NCI-H2107 treated with DMSO at 0.1 percent for 48 hours (cell line): ENCODE measurements around the gene STK17B.

Experiments used
- DNase-seq: peaks from one replicate; lab custom pipeline; 2025; ENCODE audit not compliant: unreplicated experiment; lab: John Stamatoyannopoulos, UW

STK17B gene

DNA sequence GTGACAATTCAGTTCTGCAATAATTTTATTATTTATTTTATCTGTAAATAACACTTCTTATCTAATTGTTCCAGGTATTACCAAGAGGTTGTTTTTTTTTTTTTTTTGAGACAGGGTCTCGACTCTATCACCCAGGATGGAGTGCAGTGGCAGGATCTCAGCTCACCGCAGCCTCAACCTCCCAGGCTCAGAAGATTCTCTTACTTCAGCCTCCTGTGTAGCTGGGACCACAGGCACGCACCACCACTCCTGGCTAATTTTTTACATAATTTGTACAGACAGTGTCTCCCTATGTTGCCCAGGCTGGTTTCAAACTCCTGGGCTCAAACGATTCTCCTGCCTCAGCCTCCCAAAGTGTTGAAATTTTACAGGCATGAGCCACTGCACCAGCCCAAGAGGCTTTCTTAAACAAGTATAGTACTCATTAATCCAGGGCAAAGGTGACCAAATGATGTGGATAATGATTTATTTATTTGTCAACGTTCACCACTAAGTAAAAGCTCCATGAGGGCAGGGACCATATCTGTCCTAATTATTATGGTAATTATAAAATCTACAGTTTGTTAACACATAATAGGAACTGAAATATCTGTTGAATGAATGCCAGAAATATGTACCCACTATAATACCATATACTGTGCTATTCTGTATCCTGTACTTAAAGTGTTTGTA, 12.0 kb downstream of the STK17B start:
- no peak for DNase-seq

GRCh38 chr2:196155575-196155974, 15.8 kb downstream of the STK17B start:
- DNase-seq, result no peak

- no peak for DNase-seq
Measured at GRCh38 chr2:196153480-196153879, 17.9 kb downstream of the STK17B start.

- no peak for DNase-seq
Measured at GRCh38 chr2:196149948-196150347, 21.4 kb downstream of the STK17B start.

GRCh38 chr2:196148736-196149135, 22.6 kb downstream of the STK17B start:
- no peak for DNase-seq

GRCh38 chr2:196145256-196145655, 26.1 kb downstream of the STK17B start:
- DNase-seq, result no peak

- no peak for DNase-seq
Measured at GRCh38 chr2:196144513-196145126, 26.8 kb downstream of the STK17B start.

- no peak for DNase-seq
Measured at GRCh38 chr2:196143730-196144131, 27.6 kb downstream of the STK17B start.

DNA sequence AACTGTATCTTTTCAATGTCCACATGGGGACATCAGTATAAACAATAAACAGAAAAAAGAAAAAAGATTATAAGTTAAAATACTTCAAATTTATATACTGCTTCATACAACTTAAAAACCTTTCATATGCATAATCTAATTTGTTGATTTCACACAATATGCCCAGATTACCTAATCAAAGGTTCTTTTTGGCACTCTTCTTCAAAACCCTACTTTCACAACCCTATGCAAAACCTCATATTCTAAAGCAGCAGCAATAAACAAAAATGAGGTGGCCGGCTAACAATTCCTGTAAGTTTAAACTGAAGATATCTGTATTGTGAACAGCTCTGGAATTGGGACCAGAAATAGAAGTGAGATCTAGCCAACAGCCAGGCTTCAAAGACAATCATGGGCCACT, 28.6 kb downstream of the STK17B start:
- no peak for DNase-seq

- no peak for DNase-seq
Measured at GRCh38 chr2:196140213-196140612, 31.2 kb downstream of the STK17B start.

GRCh38 chr2:196137271-196137670, 34.1 kb downstream of the STK17B start:
- no peak for DNase-seq

GRCh38 chr2:196136151-196136550, 35.2 kb downstream of the STK17B start:
- no peak for DNase-seq

DNA sequence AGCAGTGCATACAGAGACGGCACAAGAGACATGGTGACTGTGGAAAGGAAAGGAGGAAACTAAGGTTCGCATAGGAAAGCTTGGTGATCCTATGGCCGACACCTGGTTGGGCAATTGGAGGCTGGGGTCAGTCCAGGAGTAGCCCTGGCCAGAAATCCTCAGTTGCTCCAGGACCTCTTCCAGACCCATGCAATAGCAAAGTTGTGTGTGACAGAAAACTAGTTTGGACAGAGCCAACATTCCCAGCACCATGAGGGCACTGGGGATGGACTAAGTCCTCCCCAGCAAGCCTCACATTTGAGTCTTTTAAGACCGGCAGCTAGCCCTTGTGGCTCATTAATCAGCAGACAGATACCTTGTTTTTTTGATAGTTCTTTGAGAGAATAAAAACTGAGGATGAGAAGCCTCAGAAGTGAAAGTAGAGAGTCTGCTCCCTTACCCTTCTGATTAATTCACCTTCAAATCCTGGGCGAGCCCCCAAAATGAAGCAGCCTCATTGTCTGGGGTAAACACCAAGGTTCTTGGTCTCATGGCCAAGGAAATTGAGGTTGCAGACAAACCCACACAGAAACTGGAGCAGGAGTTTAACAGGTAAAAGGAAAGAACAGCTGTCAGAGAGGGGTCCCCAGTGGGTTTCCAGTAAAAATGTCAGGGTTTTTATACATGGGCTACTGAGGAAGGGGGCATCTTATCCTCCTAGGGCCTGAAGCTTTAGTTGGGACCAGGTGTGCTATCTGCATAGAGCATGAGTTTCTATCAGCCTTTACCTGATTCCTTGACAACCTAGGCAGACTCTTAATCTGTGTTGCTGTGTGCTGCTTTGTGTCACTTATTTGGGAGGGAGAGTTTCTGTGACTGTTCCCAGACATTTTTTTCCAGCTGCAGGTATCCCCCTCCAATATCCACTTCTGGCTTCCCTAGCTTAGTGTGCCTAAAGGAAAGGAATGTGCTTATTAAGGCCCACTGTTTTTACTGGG, 39.1 kb downstream of the STK17B start:
- no peak for DNase-seq

DNA sequence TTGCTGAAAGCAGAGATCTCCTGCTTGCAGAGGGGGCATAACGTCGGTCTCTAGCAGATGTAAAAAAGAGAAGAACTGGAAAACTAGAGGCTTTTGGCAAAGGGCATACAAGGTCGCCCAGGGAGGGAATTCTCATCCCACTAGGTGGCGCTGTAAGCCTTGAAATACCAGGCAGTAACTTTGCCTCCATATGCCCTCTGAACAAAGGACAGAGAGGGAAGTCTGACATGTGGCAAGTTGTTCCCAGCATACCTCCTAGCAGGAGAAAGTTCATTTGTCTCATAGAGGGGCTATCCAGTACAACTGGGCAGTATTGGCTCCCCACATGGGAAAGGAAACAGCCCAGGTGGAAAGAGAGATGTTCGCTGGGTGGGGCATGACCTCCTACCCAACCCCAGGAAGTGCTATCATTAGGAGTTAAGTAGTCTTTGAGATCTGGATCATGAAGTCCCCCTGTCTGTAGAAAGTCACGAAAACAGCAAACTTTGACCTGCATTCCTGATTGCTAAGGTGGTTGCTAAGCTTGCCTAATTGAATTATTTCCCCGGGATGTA, 39.9 kb downstream of the STK17B start:
- DNase-seq, result no peak

GRCh38 chr2:196130039-196130825, 41.1 kb downstream of the STK17B start:
- DNase-seq, result no peak

GRCh38 chr2:196128749-196129148, 42.6 kb downstream of the STK17B start:
- DNase-seq, result no peak

- no peak for DNase-seq
Measured at GRCh38 chr2:196125596-196125995, 45.8 kb downstream of the STK17B start.

GRCh38 chr2:196123679-196124373, 47.6 kb downstream of the STK17B start:
- no peak for DNase-seq

DNA sequence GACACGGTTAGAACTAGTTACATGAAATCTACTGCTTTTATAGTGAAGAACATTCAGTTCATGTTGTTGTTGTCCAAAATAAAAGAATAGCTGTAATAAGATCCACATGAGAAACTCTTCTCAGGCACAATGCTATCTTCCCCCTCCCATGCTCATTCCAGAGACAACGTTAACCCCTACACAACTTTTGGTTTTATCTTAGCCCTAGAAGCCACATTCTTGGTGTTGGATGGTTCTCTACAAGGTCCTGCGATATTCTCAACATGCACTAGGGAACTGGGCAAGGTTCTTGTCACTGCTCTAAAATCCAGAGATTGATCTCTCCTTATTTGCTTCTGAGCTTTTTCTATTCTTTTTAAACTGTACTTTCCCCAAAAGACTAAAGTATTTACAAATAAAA, 51.5 kb downstream of the STK17B start:
- no peak for DNase-seq

- no peak for DNase-seq
Measured at GRCh38 chr2:196117214-196117705, 54.1 kb downstream of the STK17B start.
